ENCODE measurements around the gene DPH1.

DNA sequence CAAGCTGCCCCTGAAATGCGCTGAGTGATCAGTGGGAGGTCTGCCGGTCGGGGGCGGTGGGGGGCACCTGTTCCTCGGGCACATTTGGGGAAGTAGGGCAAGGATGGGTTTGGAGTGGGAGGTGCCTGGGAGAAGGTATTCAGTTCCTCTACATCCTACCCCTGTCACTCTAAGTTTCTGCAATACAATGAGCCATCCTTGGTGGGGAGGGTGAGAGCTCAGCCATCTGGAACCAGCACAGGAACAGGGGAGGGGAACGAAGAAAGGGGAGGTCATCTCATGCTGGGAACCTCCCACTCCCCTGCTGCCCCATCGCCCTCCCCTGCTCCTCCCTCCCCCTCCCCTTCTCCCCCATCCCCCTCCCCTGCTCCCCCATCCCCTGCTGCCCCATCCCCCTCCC lies 4.2 kb downstream of the DPH1 start:
- TF ChIP-seq SP1 (IDR thresholded peaks at IDR 0.05) (no peak), ELF4 (IDR thresholded peaks at IDR 0.05) (no peak)

All from HEK293T (cell line).